Measurements from ENCODE around the gene MCM3.

- TF ChIP-seq, protein P1, sequence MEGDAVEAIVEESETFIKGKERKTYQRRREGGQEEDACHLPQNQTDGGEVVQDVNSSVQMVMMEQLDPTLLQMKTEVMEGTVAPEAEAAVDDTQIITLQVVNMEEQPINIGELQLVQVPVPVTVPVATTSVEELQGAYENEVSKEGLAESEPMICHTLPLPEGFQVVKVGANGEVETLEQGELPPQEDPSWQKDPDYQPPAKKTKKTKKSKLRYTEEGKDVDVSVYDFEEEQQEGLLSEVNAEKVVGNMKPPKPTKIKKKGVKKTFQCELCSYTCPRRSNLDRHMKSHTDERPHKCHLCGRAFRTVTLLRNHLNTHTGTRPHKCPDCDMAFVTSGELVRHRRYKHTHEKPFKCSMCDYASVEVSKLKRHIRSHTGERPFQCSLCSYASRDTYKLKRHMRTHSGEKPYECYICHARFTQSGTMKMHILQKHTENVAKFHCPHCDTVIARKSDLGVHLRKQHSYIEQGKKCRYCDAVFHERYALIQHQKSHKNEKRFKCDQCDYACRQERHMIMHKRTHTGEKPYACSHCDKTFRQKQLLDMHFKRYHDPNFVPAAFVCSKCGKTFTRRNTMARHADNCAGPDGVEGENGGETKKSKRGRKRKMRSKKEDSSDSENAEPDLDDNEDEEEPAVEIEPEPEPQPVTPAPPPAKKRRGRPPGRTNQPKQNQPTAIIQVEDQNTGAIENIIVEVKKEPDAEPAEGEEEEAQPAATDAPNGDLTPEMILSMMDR (IDR thresholded peaks at IDR 0.05), result no peak
- no peak for TF ChIP-seq POLR2A (IDR thresholded peaks at IDR 0.05)
Observed at GRCh38 chr6:52312461-52312860, 27.9 kb upstream of the MCM3 start.

Measured in testis (tissue), 2 donors.